Breast epithelium (tissue), 4 donors: ENCODE results near the gene SOX13. TPM values are rescaled to one million over a fixed set of nuclear protein-coding genes. Genes with fewer than 3 reads are reported as not detected.

Experiments
- DNase-seq, 2 donors: peaks; one replicate each; pipeline ENCODE4 v3.0.0-alpha.2; 2019; ENCODE audit warnings: low spot score in 2 of 2
- H3K27ac ChIP-seq, 2 donors: fragments of 200-600 bp; sonication (generic) in 1 of 2; one replicate each; pipeline ENCODE4 v1.5.1; 2016 to 2019; ENCODE audit warnings: mild to moderate bottlenecking in 1 of 2
- H3K27me3 ChIP-seq, 2 donors: fragments of 200-600 bp; sonication (generic) in 1 of 2; one replicate each; pipeline versions ENCODE4 v1.5.1 to v1.6.0; 2017 to 2019; ENCODE audit warnings: control low read depth in 1 of 2, mild to moderate bottlenecking in 1 of 2
- H3K36me3 ChIP-seq: fragments of 200-600 bp; one replicate; pipeline ENCODE4 v1.5.1; 2019
- H3K4me1 ChIP-seq, 2 donors: fragments of 200-600 bp; sonication (generic); one replicate each; pipeline ENCODE4 v1.5.1; 2016 to 2019; ENCODE audit warnings: control low read depth in 1 of 2
- H3K4me3 ChIP-seq, 3 donors: fragments of 200-600 bp; sonication (generic); 1 replicate in 2 of 3; 2 replicates in 1 of 3; pipeline ENCODE4 v1.5.1; 2016 to 2019; ENCODE audit warnings: mild to moderate bottlenecking in 3 of 3, moderate library complexity in 2 of 3
- H3K9me3 ChIP-seq, 2 donors: fragments of 200-600 bp; sonication (generic) in 1 of 2; one replicate each; pipeline ENCODE4 v1.5.1; 2016 to 2019; ENCODE audit warnings: control low read depth in 1 of 2
- POLR2A ChIP-seq: fragments of 450-650 bp; IDR thresholded peaks from one replicate; pipeline ENCODE4 v1.6.1; 2016; ENCODE audit warnings: antibody characterized with exemption, mild to moderate bottlenecking, moderate library complexity
- POLR2AphosphoS5 ChIP-seq, 3 donors: sonication (generic); formaldehyde crosslinking; IDR thresholded peaks; one replicate each; pipeline ENCODE4 v1.6.1; 2017; ENCODE audit warnings: antibody characterized with exemption in 3 of 3
- intact Hi-C: fragments of 100-400 bp; cut with DNase I; formaldehyde crosslinking; loops from one replicate; pipeline ENCODE4 v1.15.1; 2023; ENCODE audit warnings: low total_unique reads
- total RNA-seq, 3 donors: library from RNA; depleted of rRNA; stranded (reverse); fragments of >200 nt; gene quantifications; one replicate each; pipeline ENCODE4 v1.1.0, GENCODE V29; 2016
- TF ChIP-seq, protein P1 (sequence below), 3 donors: fragments of 450-650 bp; IDR thresholded peaks; one replicate each; pipeline ENCODE4 v1.5.1; 2016 to 2017; ENCODE audit warnings: antibody characterized with exemption in 3 of 3, mild to moderate bottlenecking in 3 of 3, moderate library complexity in 3 of 3

Gene SOX13
- total RNA-seq, 3 donors from 2014 or later, result 22.9 to 34.7 (median 31.9) TPM

DNA sequence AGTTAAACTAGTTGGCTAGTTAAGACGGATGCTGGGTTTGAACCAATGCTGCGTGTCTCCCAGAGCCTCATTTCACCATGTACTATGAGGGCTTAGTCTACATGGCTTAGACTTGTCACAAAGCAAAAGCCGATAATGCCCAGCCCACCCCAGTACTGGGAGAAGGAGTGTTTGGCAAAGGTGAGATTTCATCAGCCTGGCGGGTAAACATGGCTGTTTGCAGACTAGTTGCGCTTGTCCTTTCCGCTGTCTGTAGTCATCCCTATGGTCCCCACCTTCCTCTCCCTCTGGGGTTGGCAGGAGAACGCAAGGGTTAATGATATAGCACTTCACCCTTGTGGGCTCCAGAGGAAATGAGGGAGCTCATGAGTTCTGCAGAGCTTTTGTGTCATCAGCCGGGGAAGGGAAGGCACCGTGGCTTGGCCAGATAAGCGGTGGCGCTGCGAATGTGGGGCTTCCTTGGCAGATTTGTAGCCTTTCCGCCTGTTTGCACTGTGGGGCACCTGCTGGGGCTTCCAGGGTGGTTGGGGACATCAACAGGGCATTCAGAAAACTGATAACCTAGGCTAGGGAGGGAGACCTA is 29.2 kb downstream of the SOX13 start:
- Histone ChIP-seq H3K36me3 (no peaks in the 10 kb centered on the region), H3K9me3 (no peaks in the 10 kb centered on the region), H3K4me3 (no peak overlapping the region), H3K27ac (peak overlapping the region; percentile 75 to 87), H3K4me1 (peaks cover 10 to 26% of the 10 kb centered on the region in 2 donors), H3K27me3 (no peaks in the 10 kb centered on the region)
- TF ChIP-seq, protein P1, sequence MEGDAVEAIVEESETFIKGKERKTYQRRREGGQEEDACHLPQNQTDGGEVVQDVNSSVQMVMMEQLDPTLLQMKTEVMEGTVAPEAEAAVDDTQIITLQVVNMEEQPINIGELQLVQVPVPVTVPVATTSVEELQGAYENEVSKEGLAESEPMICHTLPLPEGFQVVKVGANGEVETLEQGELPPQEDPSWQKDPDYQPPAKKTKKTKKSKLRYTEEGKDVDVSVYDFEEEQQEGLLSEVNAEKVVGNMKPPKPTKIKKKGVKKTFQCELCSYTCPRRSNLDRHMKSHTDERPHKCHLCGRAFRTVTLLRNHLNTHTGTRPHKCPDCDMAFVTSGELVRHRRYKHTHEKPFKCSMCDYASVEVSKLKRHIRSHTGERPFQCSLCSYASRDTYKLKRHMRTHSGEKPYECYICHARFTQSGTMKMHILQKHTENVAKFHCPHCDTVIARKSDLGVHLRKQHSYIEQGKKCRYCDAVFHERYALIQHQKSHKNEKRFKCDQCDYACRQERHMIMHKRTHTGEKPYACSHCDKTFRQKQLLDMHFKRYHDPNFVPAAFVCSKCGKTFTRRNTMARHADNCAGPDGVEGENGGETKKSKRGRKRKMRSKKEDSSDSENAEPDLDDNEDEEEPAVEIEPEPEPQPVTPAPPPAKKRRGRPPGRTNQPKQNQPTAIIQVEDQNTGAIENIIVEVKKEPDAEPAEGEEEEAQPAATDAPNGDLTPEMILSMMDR (IDR thresholded peaks at IDR 0.05), result no peak
- TF ChIP-seq POLR2AphosphoS5 (IDR thresholded peaks at IDR 0.05) (no peak), POLR2A (no peak)
- intact Hi-C loops, result no loop called here
- no peak for DNase-seq

DNA sequence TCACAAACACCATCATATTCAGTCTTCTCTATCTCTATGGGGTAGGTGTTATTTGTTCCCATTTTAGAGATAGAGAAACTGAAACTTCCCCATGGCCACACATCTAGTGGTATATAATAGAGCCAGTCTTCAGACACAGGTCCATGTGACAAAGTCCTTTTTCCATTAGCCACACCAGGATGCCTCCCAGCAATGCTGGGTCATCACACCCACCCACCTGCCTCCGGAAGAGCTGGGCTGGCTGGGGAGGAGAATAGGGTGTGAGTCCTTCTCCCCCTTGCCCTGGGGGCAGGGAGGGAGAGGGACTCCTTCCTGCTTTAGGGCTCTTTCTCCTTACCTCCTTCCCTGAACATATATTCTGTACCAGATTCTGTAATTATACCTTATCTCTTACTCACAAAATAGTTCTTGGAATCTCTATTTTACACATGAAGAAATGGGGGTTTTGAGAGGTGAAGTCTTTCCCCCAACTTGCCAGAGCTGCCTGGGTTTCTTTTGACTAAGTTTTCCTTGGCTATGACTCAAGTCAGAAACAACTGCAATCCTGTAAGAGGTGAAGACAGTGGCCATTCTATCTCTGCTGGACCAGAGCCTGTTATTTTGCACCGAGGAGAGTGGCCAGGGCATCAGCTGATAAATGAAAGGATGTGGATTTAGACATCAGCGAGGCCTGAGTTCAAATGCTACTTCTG is 30.0 kb downstream of the SOX13 start:
- H3K4me1 ChIP-seq, result peaks cover 10 to 26% of the 10 kb centered on the region in 2 donors
- no peak overlapping the region for H3K4me3 ChIP-seq
- H3K27me3 ChIP-seq, result no peaks in the 10 kb centered on the region
- intact Hi-C loops, result no loop called here
- H3K9me3 ChIP-seq, result no peaks in the 10 kb centered on the region
- no peak for DNase-seq
- TF ChIP-seq, protein P1 (IDR thresholded peaks at IDR 0.05), result no peak
- no peak for TF ChIP-seq POLR2AphosphoS5 (IDR thresholded peaks at IDR 0.05)
- no peak for TF ChIP-seq POLR2A
- H3K36me3 ChIP-seq, result no peaks in the 10 kb centered on the region
- peak overlapping the region; percentile 75 to 87 for H3K27ac ChIP-seq

DNA sequence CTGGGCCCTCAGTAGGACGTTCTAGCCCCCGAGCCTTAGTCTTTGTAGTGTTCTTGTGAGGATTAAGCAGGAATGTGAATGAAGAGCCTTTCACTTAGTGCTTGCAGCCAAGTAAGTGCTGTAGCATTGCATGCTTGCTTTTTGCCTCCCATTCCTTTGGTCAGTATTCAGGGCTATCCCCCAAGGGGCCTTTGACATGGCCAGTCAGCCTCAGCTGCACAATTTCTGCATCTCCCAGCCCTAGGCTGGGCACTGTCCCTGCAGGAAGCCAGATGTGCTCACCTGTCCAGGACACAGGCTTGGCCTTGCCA is 30.5 kb downstream of the SOX13 start:
- Histone ChIP-seq H3K9me3 (no peaks in the 10 kb centered on the region), H3K4me1 (peaks cover 10 to 26% of the 10 kb centered on the region in 2 donors), H3K27me3 (no peaks in the 10 kb centered on the region), H3K27ac (peak overlapping the region; percentile 75 to 87), H3K36me3 (no peaks in the 10 kb centered on the region), H3K4me3 (no peak overlapping the region)
- no peak for DNase-seq
- TF ChIP-seq, protein P1 (IDR thresholded peaks at IDR 0.05), result no peak
- intact Hi-C loops, result no loop called here

DNA sequence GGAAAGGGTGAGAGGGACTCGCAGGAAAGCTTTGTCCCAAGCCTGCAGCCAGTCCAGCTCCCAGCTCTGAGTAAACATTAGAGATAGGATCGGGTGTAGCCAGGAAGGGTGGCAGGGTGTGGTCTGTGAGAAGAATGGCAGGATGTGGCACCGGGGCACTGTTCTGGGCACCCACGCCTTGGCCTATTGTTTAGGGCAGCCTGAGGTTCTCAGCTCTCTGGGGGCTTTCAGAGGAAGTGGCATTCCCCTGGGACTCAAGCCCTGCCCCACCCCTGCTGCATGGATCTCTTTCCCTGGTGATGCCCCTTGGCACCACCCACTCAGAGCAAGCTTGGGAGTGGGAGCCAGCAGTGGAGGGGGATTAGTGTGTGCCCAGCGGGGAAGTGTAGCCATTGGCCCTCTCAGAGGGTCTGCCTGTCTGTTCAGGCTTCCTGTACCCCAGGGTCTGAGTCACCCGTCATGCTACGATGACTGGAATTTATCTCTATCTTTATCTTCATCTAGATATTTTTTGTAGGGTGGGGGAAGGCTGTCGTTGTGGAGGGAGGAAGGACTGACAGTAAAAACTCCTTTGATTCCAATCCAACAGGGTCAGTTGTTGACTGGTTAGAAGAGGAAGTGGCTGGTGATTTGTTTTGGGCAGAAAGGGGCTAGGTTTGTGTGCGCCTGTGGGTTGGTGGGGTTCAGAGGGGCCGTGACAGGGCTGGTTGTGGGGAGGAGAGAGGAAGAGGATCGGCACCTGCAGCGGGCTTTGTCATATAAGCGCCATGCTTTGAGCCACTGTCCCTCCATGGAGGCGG is 31.6 kb downstream of the SOX13 start:
- Histone ChIP-seq H3K4me1 (peaks cover 14 to 26% of the 10 kb centered on the region in 2 donors), H3K4me3 (peak overlapping the region in 1 of 3 donors; percentile 32), H3K9me3 (no peaks in the 10 kb centered on the region), H3K27ac (peak overlapping the region; percentile 75 to 87), H3K27me3 (no peaks in the 10 kb centered on the region), H3K36me3 (no peaks in the 10 kb centered on the region)
- DNase-seq, result no peak
- intact Hi-C loops, result no loop called here
- TF ChIP-seq POLR2A (no peak), POLR2AphosphoS5 (IDR thresholded peaks at IDR 0.05) (peak in 1 of 3 donors; percentile 37)
- TF ChIP-seq, protein P1 (IDR thresholded peaks at IDR 0.05), result no peak

DNA sequence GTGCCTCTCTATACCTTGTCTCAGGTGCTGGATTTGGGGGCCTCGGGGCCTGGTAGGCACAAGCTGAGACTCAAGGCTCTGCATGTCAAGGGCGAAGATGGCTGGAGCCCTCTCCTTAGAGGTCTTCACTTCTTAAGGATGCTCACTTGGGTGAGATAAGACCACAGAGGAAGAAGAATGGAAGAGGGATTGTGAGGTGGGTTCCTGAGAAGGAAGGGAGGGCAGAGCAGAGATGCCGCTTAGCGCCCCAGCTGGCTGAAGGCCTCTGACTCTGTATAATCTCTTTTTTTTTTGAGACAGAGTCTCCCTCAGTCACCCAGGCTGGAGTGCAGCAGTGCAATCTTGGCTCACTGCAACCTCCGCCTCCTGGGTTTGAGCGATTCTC is 32.2 kb downstream of the SOX13 start:
- DNase-seq, result no peak
- Histone ChIP-seq H3K27ac (peak overlapping the region; percentile 75 to 87), H3K4me3 (no peak overlapping the region), H3K9me3 (no peaks in the 10 kb centered on the region), H3K27me3 (no peaks in the 10 kb centered on the region), H3K4me1 (peaks cover 14 to 26% of the 10 kb centered on the region in 2 donors), H3K36me3 (no peaks in the 10 kb centered on the region)
- TF ChIP-seq, protein P1 (IDR thresholded peaks at IDR 0.05), result no peak
- TF ChIP-seq POLR2A (no peak), POLR2AphosphoS5 (IDR thresholded peaks at IDR 0.05) (no peak)
- intact Hi-C loops, result no loop called here
